Measurements from ENCODE around the gene TMEM97. TPM values are rescaled to one million over a fixed set of nuclear protein-coding genes. Genes with fewer than 3 reads are reported as not detected.

TMEM97 gene
- total RNA-seq, 1 experiment from 2014 or later: 55.6 TPM

DNA sequence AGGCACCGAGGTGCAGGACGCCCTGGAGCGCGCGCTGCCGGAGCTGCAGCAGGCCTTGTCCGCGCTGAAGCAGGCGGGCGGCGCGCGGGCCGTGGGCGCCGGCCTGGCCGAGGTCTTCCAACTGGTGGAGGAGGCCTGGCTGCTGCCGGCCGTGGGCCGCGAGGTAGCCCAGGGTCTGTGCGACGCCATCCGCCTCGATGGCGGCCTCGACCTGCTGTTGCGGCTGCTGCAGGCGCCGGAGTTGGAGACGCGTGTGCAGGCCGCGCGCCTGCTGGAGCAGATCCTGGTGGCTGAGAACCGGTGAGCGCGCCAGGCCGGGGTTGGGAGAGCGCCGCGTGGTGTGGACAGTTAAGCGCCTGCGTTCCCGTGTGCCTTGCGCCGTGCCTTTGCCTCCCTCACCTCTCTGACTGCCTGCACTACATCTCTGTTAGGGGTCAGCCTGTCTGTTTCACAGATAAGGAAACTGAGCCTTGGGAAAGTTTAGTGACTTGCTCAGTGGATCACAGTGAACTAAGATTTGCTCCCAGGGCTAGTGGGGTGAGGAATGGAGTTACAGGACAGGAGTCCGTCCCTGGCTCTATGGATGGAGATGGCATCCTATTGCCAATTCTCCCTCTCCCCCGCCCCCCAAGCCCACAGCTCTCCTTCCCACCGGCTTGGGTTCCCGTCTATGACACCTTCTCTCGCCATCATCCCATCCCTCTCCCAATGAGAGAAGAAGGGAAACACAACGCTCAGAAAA, 53.4 kb downstream of the TMEM97 start:
- no peaks in the 10 kb centered on the region for H3K9me2 ChIP-seq (ENCODE audit: insufficient read depth)
- no peaks in the 10 kb centered on the region for H3K79me2 ChIP-seq (ENCODE audit: insufficient read depth, low read length)
- H2AFZ ChIP-seq (ENCODE audit: low read depth, low read length, poor library complexity, severe bottlenecking): no peak overlapping the region
- no peak overlapping the region for H3K4me2 ChIP-seq (ENCODE audit: low read length)
- no peaks in the 10 kb centered on the region for H3K27me3 ChIP-seq (ENCODE audit: insufficient read depth, low read length)
- peaks cover 11 to 20% of the 10 kb centered on the region in 2 experiments; a peak in 3 of 4 replicates for H3K4me1 ChIP-seq (ENCODE audit: control insufficient read depth in 1 of 2, insufficient read depth in 2 of 2, low read length in 2 of 2)
- no peaks in the 10 kb centered on the region for H3K36me3 ChIP-seq (ENCODE audit: control insufficient read depth in 1 of 2, insufficient read depth in 2 of 2, low read length in 2 of 2)
- ChIA-PET POLR2A (no interaction called here), CTCF (no interaction called here), RAD21 (ENCODE audit: low non-redundant PET in 1 of 2, low total read pairs in 2 of 2, uncharacterized antibody in 2 of 2, unreplicated experiment in 2 of 2) (no interaction called here)
- no peaks in the 10 kb centered on the region for H3K9me3 ChIP-seq (ENCODE audit: control insufficient read depth in 1 of 2, insufficient read depth in 1 of 2, low read depth in 1 of 2, low read length in 2 of 2)
- no peak overlapping the region for H3K9ac ChIP-seq (ENCODE audit: low read length)
- no TSS peak for BruUV-seq (replicated peaks)
- intact Hi-C loops (cut with micrococcal nuclease): loop anchor here (10.0 kb wide), 2 partner anchors 58 to 72 kb away; partner anchors contain the start of gene TMEM97
- TF ChIP-seq, protein P1, sequence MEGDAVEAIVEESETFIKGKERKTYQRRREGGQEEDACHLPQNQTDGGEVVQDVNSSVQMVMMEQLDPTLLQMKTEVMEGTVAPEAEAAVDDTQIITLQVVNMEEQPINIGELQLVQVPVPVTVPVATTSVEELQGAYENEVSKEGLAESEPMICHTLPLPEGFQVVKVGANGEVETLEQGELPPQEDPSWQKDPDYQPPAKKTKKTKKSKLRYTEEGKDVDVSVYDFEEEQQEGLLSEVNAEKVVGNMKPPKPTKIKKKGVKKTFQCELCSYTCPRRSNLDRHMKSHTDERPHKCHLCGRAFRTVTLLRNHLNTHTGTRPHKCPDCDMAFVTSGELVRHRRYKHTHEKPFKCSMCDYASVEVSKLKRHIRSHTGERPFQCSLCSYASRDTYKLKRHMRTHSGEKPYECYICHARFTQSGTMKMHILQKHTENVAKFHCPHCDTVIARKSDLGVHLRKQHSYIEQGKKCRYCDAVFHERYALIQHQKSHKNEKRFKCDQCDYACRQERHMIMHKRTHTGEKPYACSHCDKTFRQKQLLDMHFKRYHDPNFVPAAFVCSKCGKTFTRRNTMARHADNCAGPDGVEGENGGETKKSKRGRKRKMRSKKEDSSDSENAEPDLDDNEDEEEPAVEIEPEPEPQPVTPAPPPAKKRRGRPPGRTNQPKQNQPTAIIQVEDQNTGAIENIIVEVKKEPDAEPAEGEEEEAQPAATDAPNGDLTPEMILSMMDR (IDR thresholded peaks at IDR 0.05 in 2 of 3, conservative IDR thresholded peaks at IDR 0.05 in 1 of 3; ENCODE audit: borderline replicate concordance in 1 of 3, insufficient read depth in 1 of 3, low read depth in 2 of 3, low read length in 2 of 3): no peak
- TF ChIP-seq YY1 (IDR thresholded peaks at IDR 0.05; ENCODE audit: extremely low read depth, insufficient replicate concordance, low read depth, low read length) (no peak), SIN3A (IDR thresholded peaks at IDR 0.05; ENCODE audit: low read depth) (no peak), EZH2 (IDR thresholded peaks at IDR 0.05) (no peak), CBX3 (IDR thresholded peaks at IDR 0.05; ENCODE audit: low read depth) (no peak), SRF (IDR thresholded peaks at IDR 0.05; ENCODE audit: low read depth) (no peak), ZFX (IDR thresholded peaks at IDR 0.05) (no peak), ZNF274 (IDR thresholded peaks at IDR 0.05; ENCODE audit: low read depth, low read length) (no peak), EGR1 (IDR thresholded peaks at IDR 0.05; ENCODE audit: low read depth) (no peak), SP1 (IDR thresholded peaks at IDR 0.05; ENCODE audit: low read depth) (no peak), POLR2A (IDR thresholded peaks at IDR 0.05; ENCODE audit: borderline replicate concordance, extremely low read depth, insufficient read depth, insufficient read length) (no peak), POLR2AphosphoS5 (IDR thresholded peaks at IDR 0.05; ENCODE audit: low read depth, low read length) (no peak), CEBPB (IDR thresholded peaks at IDR 0.05; ENCODE audit: low read depth) (no peak)
- TF ChIP-seq, protein P2, sequence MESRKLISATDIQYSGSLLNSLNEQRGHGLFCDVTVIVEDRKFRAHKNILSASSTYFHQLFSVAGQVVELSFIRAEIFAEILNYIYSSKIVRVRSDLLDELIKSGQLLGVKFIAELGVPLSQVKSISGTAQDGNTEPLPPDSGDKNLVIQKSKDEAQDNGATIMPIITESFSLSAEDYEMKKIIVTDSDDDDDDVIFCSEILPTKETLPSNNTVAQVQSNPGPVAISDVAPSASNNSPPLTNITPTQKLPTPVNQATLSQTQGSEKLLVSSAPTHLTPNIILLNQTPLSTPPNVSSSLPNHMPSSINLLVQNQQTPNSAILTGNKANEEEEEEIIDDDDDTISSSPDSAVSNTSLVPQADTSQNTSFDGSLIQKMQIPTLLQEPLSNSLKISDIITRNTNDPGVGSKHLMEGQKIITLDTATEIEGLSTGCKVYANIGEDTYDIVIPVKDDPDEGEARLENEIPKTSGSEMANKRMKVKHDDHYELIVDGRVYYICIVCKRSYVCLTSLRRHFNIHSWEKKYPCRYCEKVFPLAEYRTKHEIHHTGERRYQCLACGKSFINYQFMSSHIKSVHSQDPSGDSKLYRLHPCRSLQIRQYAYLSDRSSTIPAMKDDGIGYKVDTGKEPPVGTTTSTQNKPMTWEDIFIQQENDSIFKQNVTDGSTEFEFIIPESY (IDR thresholded peaks at IDR 0.05; ENCODE audit: extremely low read depth, insufficient replicate concordance, low read length): no peak
- no peak overlapping the region for H3K27ac ChIP-seq (ENCODE audit: low read depth, low read length)
- no peak overlapping the region for H3K4me3 ChIP-seq (replicated peaks in 1 of 2; ENCODE audit: low read depth in 1 of 2, low read length in 2 of 2)
- H4K20me1 ChIP-seq (ENCODE audit: insufficient read depth): no peaks in the 10 kb centered on the region
- DNase-seq (ENCODE audit: low read depth, low spot score) (no peak), ATAC-seq (no peak)
